H1 (cell line): Measurements from ENCODE around the gene LINC01488. TPM values are rescaled to one million over a fixed set of nuclear protein-coding genes. Genes with fewer than 3 reads are reported as not detected.

ENCODE experiments used
- CTCF ChIA-PET: fragments of 300-600 bp; sonication (Branson Sonifier 250); formaldehyde crosslinking; loops from one replicate; lab custom pipeline; 2021; ENCODE audit not compliant: partially characterized antibody; lab: Charles Lee
- POLR2A ChIA-PET: fragments of 300-600 bp; sonication (Branson Sonifier 250); formaldehyde crosslinking; loops from one replicate; lab custom pipeline; 2021; ENCODE audit warnings: inconsistent platforms; ENCODE audit not compliant: partially characterized antibody; lab: Charles Lee
- DNase-seq, 2 experiments: peaks; one replicate each; pipeline versions ENCODE4 v3.0.0 to v3.0.0-alpha.2; 2010 to 2022; ENCODE audit warnings: low spot score in 2 of 2, low read depth in 1 of 2, mixed read lengths in 1 of 2
- FAIRE-seq: peaks from 2 replicates; lab custom pipeline; 2011; peaks lifted over from hg19 to GRCh38; lab: Jason Lieb, UNC
- H2AFZ ChIP-seq: 2 replicates; pipeline ENCODE4 v1.8.1; 2012; ENCODE audit warnings: low read length, inconsistent platforms
- H2AK5ac ChIP-seq: 2 replicates; pipeline ENCODE4 v1.6.1; 2013; ENCODE audit warnings: low read depth, low read length
- H2BK120ac ChIP-seq: replicated peaks from 2 replicates; pipeline ENCODE3; 2013; ENCODE audit warnings: low read depth, low read length, inconsistent platforms
- H2BK12ac ChIP-seq: 2 replicates; pipeline ENCODE4 v1.6.1; 2013; ENCODE audit warnings: low read depth, low read length
- H2BK15ac ChIP-seq: 2 replicates; pipeline ENCODE4 v1.6.1; 2013; ENCODE audit warnings: low read length
- H2BK20ac ChIP-seq: 2 replicates; pipeline ENCODE4 v1.6.1; 2013; ENCODE audit warnings: low read length
- H2BK5ac ChIP-seq: 2 replicates; pipeline ENCODE4 v1.6.1; 2013; ENCODE audit warnings: low read depth, low read length
- H3K14ac ChIP-seq: 2 replicates; pipeline ENCODE4 v1.6.1; 2013; ENCODE audit warnings: inconsistent platforms; ENCODE audit not compliant: insufficient read length
- H3K18ac ChIP-seq: 2 replicates; pipeline ENCODE4 v1.6.1; 2013; ENCODE audit warnings: low read length; ENCODE audit errors: extremely low read depth
- H3K23ac ChIP-seq: 2 replicates; pipeline ENCODE4 v1.6.1; 2013; ENCODE audit warnings: inconsistent platforms; ENCODE audit not compliant: insufficient read length
- H3K23me2 ChIP-seq: 2 replicates; pipeline ENCODE4 v1.6.1; 2013; ENCODE audit warnings: low read depth, low read length
- H3K27ac ChIP-seq: 2 replicates; pipeline ENCODE4 v1.6.1; 2011; ENCODE audit warnings: low read depth, low read length, inconsistent platforms
- H3K27me3 ChIP-seq, 4 experiments: replicated peaks in 1 of 4; 1 replicate in 1 of 4; 2 replicates in 3 of 4; pipeline versions ENCODE4 v1.6.1 to v1.8.1; 2011 to 2013; ENCODE audit warnings: low read length in 3 of 4, mild to moderate bottlenecking in 3 of 4, inconsistent platforms in 2 of 4, mixed read lengths in 2 of 4, moderate library complexity in 1 of 4; ENCODE audit not compliant: control insufficient read depth in 3 of 4, insufficient read depth in 3 of 4; ENCODE audit errors: extremely low read depth in 1 of 4
- H3K36me3 ChIP-seq, 4 experiments: 2 replicates each; pipeline versions ENCODE4 v1.6.1 to v1.8.1; 2011 to 2013; ENCODE audit warnings: mild to moderate bottlenecking in 4 of 4, low read length in 3 of 4, moderate library complexity in 2 of 4, control low read depth in 1 of 4, inconsistent platforms in 1 of 4; ENCODE audit not compliant: insufficient read depth in 4 of 4, control insufficient read depth in 2 of 4
- H3K4ac ChIP-seq: replicated peaks from 2 replicates; pipeline ENCODE3; 2013; ENCODE audit warnings: low read length, low read depth, mixed read lengths, inconsistent platforms; ENCODE audit not compliant: insufficient read length
- H3K4me1 ChIP-seq, 4 experiments: replicated peaks in 1 of 4; 1 replicate in 1 of 4; 2 replicates in 3 of 4; pipeline versions ENCODE4 v1.6.1 to v1.8.1; 2011 to 2013; ENCODE audit warnings: low read length in 3 of 4, inconsistent platforms in 2 of 4, mixed read lengths in 1 of 4; ENCODE audit not compliant: insufficient read depth in 4 of 4, control insufficient read depth in 3 of 4
- H3K4me2 ChIP-seq, 2 experiments: 2 replicates each; pipeline versions ENCODE4 v1.6.1 to v1.8.1; 2011 to 2013; ENCODE audit warnings: low read depth in 2 of 2, low read length in 2 of 2, control low read depth in 1 of 2, inconsistent platforms in 1 of 2, mild to moderate bottlenecking in 1 of 2; ENCODE audit not compliant: insufficient read depth in 1 of 2
- H3K4me3 ChIP-seq, 4 experiments: fragments of 200-600, 300-600 bp in 1 of 4; sonication (generic), shearing (Covaris generic), sonication (Bioruptor Twin) in 1 of 4; 2 replicates each; pipeline versions ENCODE4 v1.5.1 to v1.8.1; 2011 to 2016; ENCODE audit warnings: low read length in 4 of 4, low read depth in 3 of 4, control low read depth in 2 of 4, inconsistent platforms in 2 of 4, mild to moderate bottlenecking in 2 of 4, mixed read lengths in 1 of 4, moderate library complexity in 1 of 4; ENCODE audit not compliant: insufficient read depth in 2 of 4; ENCODE audit errors: extremely low read depth in 1 of 4
- H3K56ac ChIP-seq: replicated peaks from 2 replicates; pipeline ENCODE3; 2013; ENCODE audit warnings: low read depth, mild to moderate bottlenecking, mixed read lengths, low read length, inconsistent platforms; ENCODE audit not compliant: insufficient read length
- H3K79me1 ChIP-seq: 2 replicates; pipeline ENCODE4 v1.6.1; 2013; ENCODE audit warnings: low read depth, low read length, control low read depth
- H3K79me2 ChIP-seq, 2 experiments: 2 replicates each; pipeline versions ENCODE4 v1.6.1 to v1.8.1; 2012 to 2013; ENCODE audit warnings: low read length in 2 of 2, mild to moderate bottlenecking in 2 of 2, inconsistent platforms in 1 of 2; ENCODE audit not compliant: insufficient read depth in 2 of 2, control insufficient read depth in 1 of 2
- H3K9ac ChIP-seq, 4 experiments: replicated peaks in 1 of 4; 1 replicate in 1 of 4; 2 replicates in 3 of 4; pipeline versions ENCODE4 v1.6.1 to v1.8.1; 2011 to 2013; ENCODE audit warnings: low read depth in 3 of 4, low read length in 3 of 4, control low read depth in 2 of 4, mild to moderate bottlenecking in 2 of 4, moderate library complexity in 2 of 4, inconsistent platforms in 1 of 4; ENCODE audit errors: extremely low read depth in 1 of 4
- H3K9me3 ChIP-seq, 2 experiments: 2 replicates each; pipeline versions ENCODE4 v1.6.1 to v1.8.1; 2012 to 2013; ENCODE audit warnings: mild to moderate bottlenecking in 2 of 2, moderate library complexity in 2 of 2, control low read depth in 1 of 2, inconsistent platforms in 1 of 2, low read depth in 1 of 2, low read length in 1 of 2, mixed read lengths in 1 of 2; ENCODE audit not compliant: insufficient read depth in 2 of 2
- H4K20me1 ChIP-seq, 2 experiments: replicated peaks in 1 of 2; 2 replicates each; pipeline versions ENCODE3 to v1.8.1; 2011 to 2013; ENCODE audit warnings: inconsistent platforms in 2 of 2, low read length in 2 of 2, mild to moderate bottlenecking in 1 of 2; ENCODE audit not compliant: insufficient read depth in 2 of 2, control insufficient read depth in 1 of 2
- H4K5ac ChIP-seq: 2 replicates; pipeline ENCODE4 v1.6.1; 2013; ENCODE audit warnings: low read length, low read depth, mixed read lengths, inconsistent platforms; ENCODE audit not compliant: insufficient read length
- H4K8ac ChIP-seq: 2 replicates; pipeline ENCODE4 v1.8.0; 2013; ENCODE audit warnings: mild to moderate bottlenecking, moderate library complexity, low read length, inconsistent platforms; ENCODE audit not compliant: insufficient read depth; ENCODE audit errors: extremely low read depth
- H4K91ac ChIP-seq: replicated peaks from 2 replicates; pipeline ENCODE3; 2013; ENCODE audit warnings: low read length, mixed read lengths, inconsistent platforms; ENCODE audit not compliant: insufficient read length
- BRCA1 ChIP-seq: IDR thresholded peaks from 2 replicates; pipeline ENCODE4 v1.6.1; 2012; ENCODE audit warnings: low read depth, low read length, improper control_type of control experiment
- CBX8 ChIP-seq: fragments of 300-800, 300-1000 bp; sonication (generic); IDR thresholded peaks from 2 replicates; pipeline ENCODE4 v1.7.1; 2016; ENCODE audit warnings: low read depth, low read length, borderline replicate concordance
- CHD1 ChIP-seq: IDR thresholded peaks from 2 replicates; pipeline ENCODE4 v1.6.1; 2012; ENCODE audit warnings: low read depth, low read length, improper control_type of control experiment
- CHD2 ChIP-seq: IDR thresholded peaks from 2 replicates; pipeline ENCODE4 v1.6.1; 2012; ENCODE audit warnings: low read length, improper control_type of control experiment
- GABPA ChIP-seq: IDR thresholded peaks from 2 replicates; pipeline ENCODE4 v1.6.1; 2011; ENCODE audit warnings: mild to moderate bottlenecking, low read length, moderate library complexity, borderline replicate concordance; ENCODE audit not compliant: insufficient read depth
- JUND ChIP-seq: IDR thresholded peaks from 2 replicates; pipeline ENCODE4 v1.6.1; 2011; ENCODE audit warnings: mild to moderate bottlenecking, improper control_type of control experiment, low read length
- MAX ChIP-seq: IDR thresholded peaks from 2 replicates; pipeline ENCODE4 v1.6.1; 2012; ENCODE audit warnings: inconsistent platforms
- TCF12 ChIP-seq: IDR thresholded peaks from 2 replicates; pipeline ENCODE4 v1.6.1; 2011; ENCODE audit warnings: low read depth, mild to moderate bottlenecking, low read length
- TEAD4 ChIP-seq: IDR thresholded peaks from 2 replicates; pipeline ENCODE4 v1.6.1; 2012; ENCODE audit warnings: low read depth, low read length, inconsistent platforms, mixed read lengths
- WGBS, 2 experiments: shearing (Covaris generic) in 1 of 2; methylation state at CpG; one replicate each; pipeline versions ENCODE4 v1.1.6 to v1.1.7; 2013 to 2015; ENCODE audit warnings: low lambda C conversion rate in 2 of 2, mixed read lengths in 2 of 2, inconsistent platforms in 1 of 2, low coverage in 1 of 2, missing lambda C conversion rate in 1 of 2; ENCODE audit not compliant: insufficient replicate concordance in 2 of 2, insufficient coverage in 1 of 2, insufficient read length in 1 of 2; ENCODE audit errors: extremely low coverage in 1 of 2, missing lambda C conversion rate in 1 of 2; 5-methylcytosine and 5-hydroxymethylcytosine counted together
- polyA plus RNA-seq, 7 experiments: library from polyadenylated mRNA; depleted of rRNA in 3 of 7; stranded (reverse) in 5 of 7; unstranded in 2 of 7; fragments of >200 nt in 5 of 7; fragments of 200-250 nt in 2 of 7; gene quantifications; 1 replicate in 5 of 7; 2 replicates in 1 of 7; 4 replicates in 1 of 7; pipeline versions ENCODE4 v1.2.1 to v1.2.3, GENCODE V29; 2011 to 2013; ENCODE audit warnings: missing spikeins in 2 of 7, mixed read lengths in 2 of 7
- total RNA-seq: library from RNA; stranded (reverse); fragmentation: NEBNext Ultra II Directional; extraction: Animal tissue kit (Norgen Biotek cat#: 25700); gene quantifications from 2 replicates; pipeline ENCODE4 v1.2.1, GENCODE V29; 2021
- TF ChIP-seq, protein P1 (sequence below): IDR thresholded peaks from 2 replicates; pipeline ENCODE4 v1.6.1; 2012; ENCODE audit warnings: low read length, inconsistent platforms
- TF ChIP-seq, protein P2 (sequence below): IDR thresholded peaks from 2 replicates; pipeline ENCODE4 v1.6.1; 2012; ENCODE audit warnings: inconsistent platforms

The LINC01488 gene
- total and polyA plus RNA-seq, 2 of the 8 experiments (the other 6 are each of a cell fraction or from before 2014, with no cell fraction given) = not detected

GRCh38 chr11:69537126-69537525 is 55.7 kb downstream of the LINC01488 start:
- Histone ChIP-seq H2AFZ (no peak overlapping the region), H3K27ac (no peak overlapping the region), H3K36me3 (no peaks in the 10 kb centered on the region), H2BK20ac (no peak overlapping the region), H4K8ac (no peak overlapping the region), H4K5ac (no peak overlapping the region), H3K79me2 (no peaks in the 10 kb centered on the region), H4K20me1 (no peaks in the 10 kb centered on the region), H4K91ac (no peak overlapping the region), H3K4ac (no peak overlapping the region), H3K4me3 (no peak overlapping the region), H3K23ac (no peak overlapping the region), H3K79me1 (no peaks in the 10 kb centered on the region), H2BK15ac (0 out of 2 replicates have a peak overlapping the region, but pooled peaks have one; percentile 61), H3K4me2 (no peak overlapping the region), H3K18ac (no peak overlapping the region), H3K9ac (no peak overlapping the region), H2AK5ac (no peak overlapping the region), H3K9me3 (no peaks in the 10 kb centered on the region), H3K56ac (no peak overlapping the region), H3K14ac (no peak overlapping the region), H2BK5ac (no peak overlapping the region; the same call in 1 of the 2 replicates), H2BK12ac (no peak overlapping the region), H3K23me2 (no peaks in the 10 kb centered on the region; the same call in 1 of the 2 replicates), H2BK120ac (no peak overlapping the region), H3K4me1 (peaks cover 0 to 11% (median 3%) of the 10 kb centered on the region in 4 experiments; a peak in 2 of 7 replicates), H3K27me3 (no peaks in the 10 kb centered on the region)
- WGBS, 2 experiments = 92% methylated on average over 10 of the region's 10 CpGs; no CpG with 5 or more reads in 1 of the 2 experiments
- DNase-seq (no peak), FAIRE-seq (no peak)
- ChIA-PET CTCF (interaction anchor here (0.6 kb wide), 1 partner anchor 653 kb away, joined by 4 read pairs; no protein-coding TSS in a partner anchor), POLR2A (interaction anchor here (1.2 kb wide), 1 partner anchor 15 kb away, joined by 4 read pairs; no protein-coding TSS in a partner anchor)
- TF ChIP-seq, protein P1, sequence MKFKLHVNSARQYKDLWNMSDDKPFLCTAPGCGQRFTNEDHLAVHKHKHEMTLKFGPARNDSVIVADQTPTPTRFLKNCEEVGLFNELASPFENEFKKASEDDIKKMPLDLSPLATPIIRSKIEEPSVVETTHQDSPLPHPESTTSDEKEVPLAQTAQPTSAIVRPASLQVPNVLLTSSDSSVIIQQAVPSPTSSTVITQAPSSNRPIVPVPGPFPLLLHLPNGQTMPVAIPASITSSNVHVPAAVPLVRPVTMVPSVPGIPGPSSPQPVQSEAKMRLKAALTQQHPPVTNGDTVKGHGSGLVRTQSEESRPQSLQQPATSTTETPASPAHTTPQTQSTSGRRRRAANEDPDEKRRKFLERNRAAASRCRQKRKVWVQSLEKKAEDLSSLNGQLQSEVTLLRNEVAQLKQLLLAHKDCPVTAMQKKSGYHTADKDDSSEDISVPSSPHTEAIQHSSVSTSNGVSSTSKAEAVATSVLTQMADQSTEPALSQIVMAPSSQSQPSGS = no peak
- TF ChIP-seq TCF12 (no peak), BRCA1 (no peak), CHD2 (no peak), GABPA (no peak), CHD1 (no peak), JUND (no peak), MAX (no peak), TEAD4 (no peak), CBX8 (no peak)
- TF ChIP-seq, protein P2, sequence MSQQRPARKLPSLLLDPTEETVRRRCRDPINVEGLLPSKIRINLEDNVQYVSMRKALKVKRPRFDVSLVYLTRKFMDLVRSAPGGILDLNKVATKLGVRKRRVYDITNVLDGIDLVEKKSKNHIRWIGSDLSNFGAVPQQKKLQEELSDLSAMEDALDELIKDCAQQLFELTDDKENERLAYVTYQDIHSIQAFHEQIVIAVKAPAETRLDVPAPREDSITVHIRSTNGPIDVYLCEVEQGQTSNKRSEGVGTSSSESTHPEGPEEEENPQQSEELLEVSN = no peak
